Fibroblast of lung (primary cell): Measurements from ENCODE around the gene ATP8A1.

Experiments
- CTCF ChIP-seq, 2 donors: IDR thresholded peaks in 1 of 2; conservative IDR thresholded peaks in 1 of 2; 1 replicate in 1 of 2; 2 replicates in 1 of 2; pipeline ENCODE4 v1.5.1; 2011 to 2012; ENCODE audit warnings: low read length in 2 of 2, control low read depth in 1 of 2, inconsistent platforms in 1 of 2, low read depth in 1 of 2, mild to moderate bottlenecking in 1 of 2
- EZH2 ChIP-seq: IDR thresholded peaks from 2 replicates; pipeline ENCODE4 v1.5.1; 2012; ENCODE audit warnings: low read length, control low read depth, mild to moderate bottlenecking; ENCODE audit errors: missing control alignments

- TF ChIP-seq CTCF (conservative IDR thresholded peaks at IDR 0.05 in 1 of 2, IDR thresholded peaks at IDR 0.05 in 1 of 2; ENCODE audit: low read depth in 1 of 2, low read length in 2 of 2) (peak; percentile 57 to 76), EZH2 (no peak)
Measured at GRCh38 chr4:42371305-42372252, 285.3 kb downstream of the ATP8A1 start.
